Left ventricle myocardium inferior (tissue), 1 donor: Measurements from ENCODE around the gene BNC2. TPM values are rescaled to one million over a fixed set of nuclear protein-coding genes. Genes with fewer than 3 reads are reported as not detected.

Source experiments
- DNase-seq: peaks from one replicate; pipeline ENCODE4 v3.0.0-alpha.2; 2020
- H3K27ac ChIP-seq: fragments of 200-600 bp; replicated peaks from 2 replicates; pipeline ENCODE4 v1.8.0; 2021
- H3K27me3 ChIP-seq: fragments of 200-600 bp; 2 replicates; pipeline ENCODE4 v1.8.0; 2021; ENCODE audit warnings: low read depth
- H3K36me3 ChIP-seq: fragments of 200-600 bp; 2 replicates; pipeline ENCODE4 v1.8.0; 2021
- H3K4me1 ChIP-seq: fragments of 200-600 bp; 2 replicates; pipeline ENCODE4 v1.8.0; 2021
- H3K4me3 ChIP-seq: fragments of 200-600 bp; 2 replicates; pipeline ENCODE4 v1.8.0; 2021; ENCODE audit warnings: mild to moderate bottlenecking, moderate library complexity
- H3K9me3 ChIP-seq: fragments of 200-600 bp; replicated peaks from 2 replicates; pipeline ENCODE4 v1.8.0; 2021
- CTCF ChIP-seq: fragments of 200-600 bp; IDR thresholded peaks from 2 replicates; pipeline ENCODE4 v1.8.0; 2021; ENCODE audit warnings: antibody characterized with exemption, mild to moderate bottlenecking, borderline replicate concordance
- intact Hi-C: fragments of 100-400 bp; cut with micrococcal nuclease; formaldehyde crosslinking; loops from one replicate; pipeline ENCODE4 v1.11.0; 2022
- total RNA-seq: library from RNA; stranded (reverse); fragmentation: NEBNext Ultra II Directional; extraction: Animal tissue kit (Norgen Biotek cat#: 25700); gene quantifications from one replicate; pipeline ENCODE4 v1.2.1, GENCODE V29; 2021
- donor health status: DM: no; HTN: yes; CAD: no; lungs with severe emphysema.

BNC2 gene
- total RNA-seq, 1 donor from 2014 or later, result 3.5 TPM

- H3K4me3 ChIP-seq, result no peak overlapping the region
- no peak for DNase-seq
- H3K27ac ChIP-seq, result no peak overlapping the region
- H3K9me3 ChIP-seq, result peaks cover 2% of the 10 kb centered on the region
- H3K36me3 ChIP-seq, result no peaks in the 10 kb centered on the region
- intact Hi-C loops, result no loop called here
- TF ChIP-seq CTCF, result no peak
- no peaks in the 10 kb centered on the region for H3K4me1 ChIP-seq
- no peaks in the 10 kb centered on the region for H3K27me3 ChIP-seq
Measured at GRCh38 chr9:16633794-16634193, 236.7 kb downstream of the BNC2 start.

- H3K4me3 ChIP-seq, result no peak overlapping the region
- no peaks in the 10 kb centered on the region for H3K9me3 ChIP-seq
- no peak for DNase-seq
- no peaks in the 10 kb centered on the region for H3K36me3 ChIP-seq
- peak overlapping the region; percentile 54 for H3K27ac ChIP-seq
- intact Hi-C loops, result no loop called here
- peaks cover 3% of the 10 kb centered on the region for H3K27me3 ChIP-seq
- no peak for TF ChIP-seq CTCF
- H3K4me1 ChIP-seq, result peaks cover 17% of the 10 kb centered on the region
Measured at GRCh38 chr9:16628413-16628812, 242.1 kb downstream of the BNC2 start.

- Histone ChIP-seq H3K4me3 (no peak overlapping the region), H3K9me3 (no peaks in the 10 kb centered on the region), H3K36me3 (no peaks in the 10 kb centered on the region), H3K27me3 (peaks cover 3% of the 10 kb centered on the region), H3K27ac (peak overlapping the region; percentile 54), H3K4me1 (peaks cover 17% of the 10 kb centered on the region)
- intact Hi-C loops, result no loop called here
- no peak for TF ChIP-seq CTCF
- peak; percentile 40 for DNase-seq
Measured at GRCh38 chr9:16627967-16628366, 242.5 kb downstream of the BNC2 start.

- Histone ChIP-seq H3K36me3 (no peaks in the 10 kb centered on the region), H3K27ac (peak overlapping the region; percentile 41), H3K9me3 (no peaks in the 10 kb centered on the region), H3K4me1 (peaks cover 17% of the 10 kb centered on the region), H3K4me3 (no peak overlapping the region), H3K27me3 (peaks cover 3% of the 10 kb centered on the region)
- DNase-seq, result no peak
- no peak for TF ChIP-seq CTCF
- intact Hi-C loops, result no loop called here
Measured at GRCh38 chr9:16627521-16627920, 242.9 kb downstream of the BNC2 start.

DNA sequence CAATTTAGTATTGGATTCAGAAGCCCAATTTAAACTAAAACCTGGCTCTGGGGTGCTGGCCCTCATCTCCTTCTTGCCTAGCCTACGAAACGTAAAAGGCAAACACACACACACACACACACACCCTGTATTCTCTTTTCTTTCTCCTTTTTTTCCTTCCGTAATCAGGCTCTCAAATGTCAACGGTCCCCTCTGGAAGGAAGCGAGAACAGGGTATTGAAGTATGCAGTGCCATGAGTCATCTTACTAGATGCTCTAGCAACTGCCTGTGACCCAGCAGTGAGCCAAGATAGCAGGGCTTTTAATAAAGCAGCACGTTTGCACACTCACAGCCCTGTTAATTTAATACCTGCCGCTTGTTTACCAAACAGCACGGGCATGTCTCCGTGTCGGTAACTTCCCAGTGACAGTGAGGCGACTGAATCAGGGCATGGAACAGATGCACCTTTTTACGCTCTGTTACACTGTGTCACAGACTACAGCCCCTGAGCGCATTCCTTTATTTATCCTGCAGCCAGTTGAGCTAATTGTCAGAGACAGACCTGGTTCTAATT, 243.8 kb downstream of the BNC2 start:
- Histone ChIP-seq H3K4me1 (peaks cover 17% of the 10 kb centered on the region), H3K27me3 (peaks cover 3% of the 10 kb centered on the region), H3K27ac (peak overlapping the region; percentile 41), H3K9me3 (no peaks in the 10 kb centered on the region), H3K4me3 (no peak overlapping the region), H3K36me3 (no peaks in the 10 kb centered on the region)
- intact Hi-C loops, result no loop called here
- no peak for DNase-seq
- TF ChIP-seq CTCF, result no peak
